SK-N-SH (cell line): ENCODE data around the gene PLD3. TPM values are rescaled to one million over a fixed set of nuclear protein-coding genes. Genes with fewer than 3 reads are reported as not detected.

Experiments used
- CTCF ChIA-PET: fragments of 300-600, 350-600 bp; formaldehyde crosslinking; extraction: SDS; loops from one replicate; lab custom pipeline; 2021; lab: Yijun Ruan, JAX
- POLR2A ChIA-PET: fragments of 350-600 bp; sonication (Branson Sonifier 250); formaldehyde crosslinking; extraction: SDS; loops from one replicate; lab custom pipeline; 2020; ENCODE audit warnings: antibody characterized with exemption, inconsistent platforms; lab: Yijun Ruan, JAX
- DNase-seq: peaks from one replicate; pipeline ENCODE4 v3.0.0; 2012
- H2AFZ ChIP-seq: fragments of 200-600 bp; sonication (generic); 2 replicates; pipeline ENCODE4 v1.8.1; 2016; ENCODE audit warnings: antibody characterized with exemption, mild to moderate bottlenecking, low read depth
- H3F3A ChIP-seq: fragments of 200-600 bp; sonication (generic); replicated peaks from 2 replicates; pipeline ENCODE3; 2016; ENCODE audit warnings: antibody characterized with exemption, mild to moderate bottlenecking; ENCODE audit not compliant: insufficient read depth
- H3K27ac ChIP-seq, 2 experiments: fragments of 200-500 bp in 1 of 2; fragments of 200-600 bp in 1 of 2; sonication (Bioruptor generic) in 1 of 2; sonication (generic), shearing (Covaris generic) in 1 of 2; 2 replicates each; pipeline versions ENCODE4 v1.5.1 to v1.6.1; 2014 to 2016; ENCODE audit warnings: low read depth in 2 of 2, inconsistent platforms in 1 of 2, low read length in 1 of 2, mild to moderate bottlenecking in 1 of 2, mixed read lengths in 1 of 2
- H3K27me3 ChIP-seq: fragments of 200-600 bp; sonication (generic), shearing (Covaris generic); 2 replicates; pipeline ENCODE4 v1.6.1; 2016; ENCODE audit warnings: mixed run types; ENCODE audit not compliant: insufficient read depth
- H3K36me3 ChIP-seq, 2 experiments: fragments of 200-500 bp in 1 of 2; fragments of 200-600 bp in 1 of 2; sonication (Bioruptor generic) in 1 of 2; sonication (generic) in 1 of 2; replicated peaks in 1 of 2; 2 replicates each; pipeline versions ENCODE3 to v1.5.1; 2014 to 2016; ENCODE audit warnings: low read length in 1 of 2, mild to moderate bottlenecking in 1 of 2; ENCODE audit not compliant: insufficient read depth in 2 of 2, control insufficient read depth in 1 of 2
- H3K4me1 ChIP-seq, 2 experiments: fragments of 200-500 bp in 1 of 2; fragments of 200-600 bp in 1 of 2; sonication (Bioruptor generic) in 1 of 2; sonication (generic), shearing (Covaris generic) in 1 of 2; 2 replicates each; pipeline versions ENCODE4 v1.5.1 to v1.6.1; 2014 to 2016; ENCODE audit warnings: low read depth in 1 of 2, low read length in 1 of 2, mixed run types in 1 of 2; ENCODE audit not compliant: insufficient read depth in 2 of 2, control insufficient read depth in 1 of 2
- H3K4me2 ChIP-seq: fragments of 200-600 bp; sonication (generic), shearing (Covaris generic); 2 replicates; pipeline ENCODE4 v1.6.1; 2017; ENCODE audit warnings: mixed run types
- H3K4me3 ChIP-seq, 2 experiments: fragments of 200-500 bp in 1 of 2; fragments of 200-600 bp in 1 of 2; sonication (Bioruptor generic) in 1 of 2; sonication (generic), shearing (Covaris generic) in 1 of 2; 2 replicates each; pipeline versions ENCODE4 v1.5.1 to v1.8.1; 2014 to 2016; ENCODE audit warnings: low read depth in 2 of 2, inconsistent platforms in 1 of 2, low read length in 1 of 2, mild to moderate bottlenecking in 1 of 2, mixed read lengths in 1 of 2, moderate library complexity in 1 of 2
- H3K79me2 ChIP-seq: fragments of 200-600 bp; sonication (generic); 2 replicates; pipeline ENCODE4 v1.8.1; 2017; ENCODE audit warnings: mild to moderate bottlenecking; ENCODE audit not compliant: insufficient read depth
- H3K9ac ChIP-seq: fragments of 200-600 bp; sonication (generic); 2 replicates; pipeline ENCODE4 v1.6.1; 2017; ENCODE audit warnings: mixed run types
- H3K9me2 ChIP-seq: fragments of 200-600 bp; sonication (generic); 2 replicates; pipeline ENCODE4 v1.6.1; 2017; ENCODE audit warnings: mixed run types
- H3K9me3 ChIP-seq: fragments of 200-600 bp; sonication (generic); 2 replicates; pipeline ENCODE4 v1.6.1; 2017; ENCODE audit warnings: mixed run types, mild to moderate bottlenecking, moderate library complexity
- H4K20me1 ChIP-seq: fragments of 200-600 bp; sonication (generic); 2 replicates; pipeline ENCODE4 v1.6.1; 2017; ENCODE audit warnings: mild to moderate bottlenecking, mixed run types; ENCODE audit not compliant: insufficient read depth
- ELF1 ChIP-seq: IDR thresholded peaks from 2 replicates; pipeline ENCODE4 v1.4.0; 2012
- GATA2 ChIP-seq: sonication (generic); formaldehyde crosslinking; IDR thresholded peaks from 2 replicates; pipeline ENCODE4 v1.5.0; 2020; ENCODE audit warnings: mild to moderate bottlenecking, missing genetic modification reagents
- MEF2A ChIP-seq: IDR thresholded peaks from 2 replicates; pipeline ENCODE4 v1.4.0; 2012; ENCODE audit warnings: low read depth, borderline replicate concordance
- NFIC ChIP-seq: IDR thresholded peaks from 2 replicates; pipeline ENCODE4 v1.4.0; 2012; ENCODE audit warnings: borderline replicate concordance
- NRF1 ChIP-seq: IDR thresholded peaks from 2 replicates; pipeline ENCODE4 v1.6.1; 2012; ENCODE audit warnings: low read depth, mild to moderate bottlenecking, low read length
- POLR2AphosphoS5 ChIP-seq: IDR thresholded peaks from 2 replicates; pipeline ENCODE4 v1.6.1; 2012; ENCODE audit warnings: low read depth, low read length
- RAD21 ChIP-seq: IDR thresholded peaks from 2 replicates; pipeline ENCODE4 v1.6.1; 2012; ENCODE audit warnings: mild to moderate bottlenecking, low read length
- RXRA ChIP-seq: IDR thresholded peaks from 2 replicates; pipeline ENCODE4 v1.4.0; 2012; ENCODE audit warnings: low read depth, mild to moderate bottlenecking, borderline replicate concordance
- SIN3A ChIP-seq: IDR thresholded peaks from 2 replicates; pipeline ENCODE4 v1.6.1; 2012; ENCODE audit warnings: low read depth, mild to moderate bottlenecking, low read length, moderate library complexity, borderline replicate concordance
- SMC3 ChIP-seq: IDR thresholded peaks from 2 replicates; pipeline ENCODE4 v1.6.1; 2012; ENCODE audit warnings: low read depth, low read length, improper control_type of control experiment
- TAF1 ChIP-seq: IDR thresholded peaks from 2 replicates; pipeline ENCODE4 v1.6.1; 2012; ENCODE audit warnings: low read depth, mild to moderate bottlenecking, low read length, moderate library complexity, borderline replicate concordance
- TEAD4 ChIP-seq: IDR thresholded peaks from 2 replicates; pipeline ENCODE4 v1.4.0; 2012; ENCODE audit warnings: mild to moderate bottlenecking, borderline replicate concordance; ENCODE audit not compliant: insufficient read depth
- WGBS: methylation state at CpG from one replicate; pipeline ENCODE4 v1.1.6; 2017; ENCODE audit warnings: low lambda C conversion rate; 5-methylcytosine and 5-hydroxymethylcytosine counted together
- polyA plus RNA-seq, 3 experiments: library from polyadenylated mRNA; depleted of rRNA; stranded (reverse); fragments of >200 nt; gene quantifications; 2 replicates each; pipeline ENCODE4 v1.2.3, GENCODE V29; 2012
- TF ChIP-seq, protein P1 (sequence below): fragments of 150-350 bp; IDR thresholded peaks from 2 replicates; pipeline ENCODE4 v1.6.1; 2016; ENCODE audit warnings: mild to moderate bottlenecking, low read depth, low read length
- TF ChIP-seq, protein P2 (sequence below): IDR thresholded peaks from 2 replicates; pipeline ENCODE4; 2012
- TF ChIP-seq, protein P3 (sequence below): fragments of 200-600 bp; sonication (generic); IDR thresholded peaks from 2 replicates; pipeline ENCODE4 v1.6.1; 2017; ENCODE audit warnings: antibody characterized with exemption, mild to moderate bottlenecking, moderate library complexity

PLD3 gene
- polyA plus RNA-seq, 1 of the 3 experiments (the other 2 are of a cell fraction), result 511 TPM

DNA sequence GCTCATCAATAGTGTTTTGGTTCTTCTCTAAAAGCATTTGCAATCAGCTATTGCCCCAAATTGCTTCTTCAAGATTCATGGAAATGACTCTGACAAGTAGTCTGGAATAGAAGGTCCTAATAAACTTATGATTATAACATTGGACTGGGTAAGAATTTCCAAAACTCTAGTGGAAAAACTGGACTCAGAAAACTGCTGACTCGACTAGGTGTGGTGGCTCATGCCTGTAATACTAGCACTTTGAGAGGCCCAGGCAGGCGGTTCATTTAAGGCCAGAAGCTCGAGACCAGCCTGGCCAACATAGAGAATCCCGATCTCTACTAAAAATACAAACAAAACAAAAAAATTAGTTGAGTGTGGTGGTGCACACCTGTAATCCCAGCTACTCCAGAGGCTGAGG is 47.8 kb upstream of the PLD3 start:
- Histone ChIP-seq H3K36me3 (no peaks in the 10 kb centered on the region), H3K9ac (no peak overlapping the region), H3K9me3 (no peaks in the 10 kb centered on the region)
- DNase-seq, result no peak
- TF ChIP-seq NRF1, result no peak
- no peak for TF ChIP-seq SMC3
- TF ChIP-seq GATA2, result no peak
- TF ChIP-seq RXRA, result no peak
- TF ChIP-seq, protein P1, sequence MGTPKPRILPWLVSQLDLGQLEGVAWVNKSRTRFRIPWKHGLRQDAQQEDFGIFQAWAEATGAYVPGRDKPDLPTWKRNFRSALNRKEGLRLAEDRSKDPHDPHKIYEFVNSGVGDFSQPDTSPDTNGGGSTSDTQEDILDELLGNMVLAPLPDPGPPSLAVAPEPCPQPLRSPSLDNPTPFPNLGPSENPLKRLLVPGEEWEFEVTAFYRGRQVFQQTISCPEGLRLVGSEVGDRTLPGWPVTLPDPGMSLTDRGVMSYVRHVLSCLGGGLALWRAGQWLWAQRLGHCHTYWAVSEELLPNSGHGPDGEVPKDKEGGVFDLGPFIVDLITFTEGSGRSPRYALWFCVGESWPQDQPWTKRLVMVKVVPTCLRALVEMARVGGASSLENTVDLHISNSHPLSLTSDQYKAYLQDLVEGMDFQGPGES, result no peak
- no peak for TF ChIP-seq TAF1
- TF ChIP-seq POLR2AphosphoS5, result no peak
- TF ChIP-seq, protein P2, sequence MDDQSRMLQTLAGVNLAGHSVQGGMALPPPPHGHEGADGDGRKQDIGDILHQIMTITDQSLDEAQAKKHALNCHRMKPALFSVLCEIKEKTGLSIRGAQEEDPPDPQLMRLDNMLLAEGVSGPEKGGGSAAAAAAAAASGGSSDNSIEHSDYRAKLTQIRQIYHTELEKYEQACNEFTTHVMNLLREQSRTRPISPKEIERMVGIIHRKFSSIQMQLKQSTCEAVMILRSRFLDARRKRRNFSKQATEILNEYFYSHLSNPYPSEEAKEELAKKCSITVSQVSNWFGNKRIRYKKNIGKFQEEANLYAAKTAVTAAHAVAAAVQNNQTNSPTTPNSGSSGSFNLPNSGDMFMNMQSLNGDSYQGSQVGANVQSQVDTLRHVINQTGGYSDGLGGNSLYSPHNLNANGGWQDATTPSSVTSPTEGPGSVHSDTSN, result no peak
- TF ChIP-seq TEAD4, result no peak
- TF ChIP-seq, protein P3, sequence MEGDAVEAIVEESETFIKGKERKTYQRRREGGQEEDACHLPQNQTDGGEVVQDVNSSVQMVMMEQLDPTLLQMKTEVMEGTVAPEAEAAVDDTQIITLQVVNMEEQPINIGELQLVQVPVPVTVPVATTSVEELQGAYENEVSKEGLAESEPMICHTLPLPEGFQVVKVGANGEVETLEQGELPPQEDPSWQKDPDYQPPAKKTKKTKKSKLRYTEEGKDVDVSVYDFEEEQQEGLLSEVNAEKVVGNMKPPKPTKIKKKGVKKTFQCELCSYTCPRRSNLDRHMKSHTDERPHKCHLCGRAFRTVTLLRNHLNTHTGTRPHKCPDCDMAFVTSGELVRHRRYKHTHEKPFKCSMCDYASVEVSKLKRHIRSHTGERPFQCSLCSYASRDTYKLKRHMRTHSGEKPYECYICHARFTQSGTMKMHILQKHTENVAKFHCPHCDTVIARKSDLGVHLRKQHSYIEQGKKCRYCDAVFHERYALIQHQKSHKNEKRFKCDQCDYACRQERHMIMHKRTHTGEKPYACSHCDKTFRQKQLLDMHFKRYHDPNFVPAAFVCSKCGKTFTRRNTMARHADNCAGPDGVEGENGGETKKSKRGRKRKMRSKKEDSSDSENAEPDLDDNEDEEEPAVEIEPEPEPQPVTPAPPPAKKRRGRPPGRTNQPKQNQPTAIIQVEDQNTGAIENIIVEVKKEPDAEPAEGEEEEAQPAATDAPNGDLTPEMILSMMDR, result no peak
- no peak for TF ChIP-seq SIN3A
- TF ChIP-seq RAD21, result no peak
- no peak for TF ChIP-seq NFIC
- no peak for TF ChIP-seq ELF1
- TF ChIP-seq MEF2A, result no peak
- TF ChIP-seq, all 33 proteins: peak for 0
- CTCF ChIA-PET, result interaction anchor here (1.4 kb wide), 1 partner anchor 160 kb away, joined by 3 read pairs; no protein-coding TSS in a partner anchor
- peaks cover 0 to 20% of the 10 kb centered on the region in 2 experiments; a peak in 1 of 4 replicates for H3K4me1 ChIP-seq
- H3K27me3 ChIP-seq, result no peaks in the 10 kb centered on the region
- no peak overlapping the region for H2AFZ ChIP-seq
- H3K79me2 ChIP-seq, result no peaks in the 10 kb centered on the region
- no peak overlapping the region for H3K4me2 ChIP-seq
- no peak overlapping the region for H3K4me3 ChIP-seq
- POLR2A ChIA-PET, result no interaction called here
- peaks cover 10% of the 10 kb centered on the region for H3F3A ChIP-seq
- WGBS, result 83% methylated on average over 4 of the region's 4 CpGs
- no peaks in the 10 kb centered on the region for H3K9me2 ChIP-seq
- H4K20me1 ChIP-seq, result no peaks in the 10 kb centered on the region
- no peak overlapping the region for H3K27ac ChIP-seq
